ENCODE measurements around the gene ARPC2. TPM values are rescaled to one million over a fixed set of nuclear protein-coding genes. Genes with fewer than 3 reads are reported as not detected.
A peak's percentile ranks its signal among the peaks of the same experiment; 100 is the strongest.
"Not testable (repeated sequence)": the region's sequence is repeated elsewhere in the genome, so short reads cannot be mapped to it uniquely, and the experiment has no call there.

Gene ARPC2
- polyA plus RNA-seq (2012; ENCODE audit: insufficient read depth, insufficient read length) = 511 TPM

GRCh38 chr2:218216674-218217359, at the start of gene ARPC2:
TSS of gene ARPC2 (plus strand) at chr2:218217189. CDS start at chr2:218217471, 282 bp downstream.
- peak; percentile 90 for DNase-seq (ENCODE audit: low read depth, low spot score)
- peak within 1 kb of the TSS; percentile 96 for H3K4me3 ChIP-seq (ENCODE audit: low read length)

DNA sequence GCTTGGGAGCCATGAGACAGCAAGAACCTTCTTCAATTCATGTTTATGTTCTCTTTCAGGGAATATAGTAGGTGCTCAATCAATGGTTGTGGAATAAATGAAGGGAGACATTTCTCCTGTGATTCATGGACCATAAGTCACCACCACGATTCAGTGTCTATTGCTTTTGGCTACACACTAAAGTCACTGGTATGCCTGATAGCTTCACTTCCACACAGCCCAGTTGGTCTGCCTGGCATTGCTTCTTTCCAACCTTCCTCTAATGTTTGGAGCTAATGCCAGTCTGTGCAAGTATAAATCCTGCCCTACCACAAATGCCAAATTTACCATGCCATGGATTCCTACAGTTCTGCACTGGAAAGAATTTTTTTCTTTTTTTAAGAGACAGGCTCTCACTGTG, 49.0 kb upstream of the ARPC2 start:
- no peak for DNase-seq (ENCODE audit: low read depth, low spot score)
- H3K4me3 ChIP-seq (ENCODE audit: low read length) = no peak overlapping the region

- H3K4me3 ChIP-seq (ENCODE audit: low read length) = no peak overlapping the region
- DNase-seq (ENCODE audit: low read depth, low spot score) = peak; percentile 61
Observed at GRCh38 chr2:218168635-218169462, 48.1 kb upstream of the ARPC2 start.

GRCh38 chr2:218169757-218170546, 47.0 kb upstream of the ARPC2 start:
- no peak for DNase-seq (ENCODE audit: low read depth, low spot score)
- no peak overlapping the region for H3K4me3 ChIP-seq (ENCODE audit: low read length)

DNA sequence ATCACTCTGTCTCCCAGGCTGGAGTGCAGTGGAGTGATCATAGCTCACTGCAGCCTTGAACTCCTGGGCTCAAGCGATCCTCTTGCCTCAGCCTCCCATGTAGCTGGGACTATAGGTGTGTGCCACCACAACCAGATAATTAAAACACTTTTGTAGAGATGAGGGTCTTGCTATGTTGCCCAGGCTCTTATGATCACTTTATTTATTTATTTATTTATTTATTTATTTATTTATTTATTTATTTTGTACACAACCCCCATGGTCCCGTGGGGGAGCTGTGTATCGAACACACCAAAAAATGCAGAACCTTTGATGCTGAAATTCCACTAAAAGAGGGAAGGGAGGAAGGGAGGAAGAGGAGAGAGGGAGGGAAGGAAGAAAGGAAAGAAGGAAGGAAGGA, 45.2 kb upstream of the ARPC2 start:
- DNase-seq (ENCODE audit: low read depth, low spot score); H3K4me3 ChIP-seq (ENCODE audit: low read length): not testable (repeated sequence)

- no peak for DNase-seq (ENCODE audit: low read depth, low spot score)
- H3K4me3 ChIP-seq (ENCODE audit: low read length) = no peak overlapping the region
Observed at GRCh38 chr2:218172845-218173244, 44.1 kb upstream of the ARPC2 start.

DNA sequence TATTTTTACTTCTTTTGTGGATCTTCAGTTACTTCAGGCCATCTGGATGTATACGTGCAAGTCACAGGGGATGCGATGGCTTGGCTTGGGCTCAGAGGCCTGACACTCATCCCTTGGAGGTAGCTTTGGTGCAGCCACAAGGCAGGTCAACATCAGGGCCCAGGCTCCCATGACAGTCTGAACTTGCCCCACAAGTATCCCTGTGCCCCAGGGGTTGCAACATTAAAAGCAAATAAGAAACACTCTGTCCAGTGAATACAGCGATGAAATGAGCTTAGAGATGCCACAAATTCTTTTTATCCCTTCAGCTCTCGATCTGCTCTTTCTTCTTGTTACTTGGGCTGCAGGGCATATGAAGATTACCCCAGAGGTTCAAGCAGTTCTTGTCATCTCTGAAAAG, 37.2 kb upstream of the ARPC2 start:
- no peak overlapping the region for H3K4me3 ChIP-seq (ENCODE audit: low read length)
- no peak for DNase-seq (ENCODE audit: low read depth, low spot score)

DNA sequence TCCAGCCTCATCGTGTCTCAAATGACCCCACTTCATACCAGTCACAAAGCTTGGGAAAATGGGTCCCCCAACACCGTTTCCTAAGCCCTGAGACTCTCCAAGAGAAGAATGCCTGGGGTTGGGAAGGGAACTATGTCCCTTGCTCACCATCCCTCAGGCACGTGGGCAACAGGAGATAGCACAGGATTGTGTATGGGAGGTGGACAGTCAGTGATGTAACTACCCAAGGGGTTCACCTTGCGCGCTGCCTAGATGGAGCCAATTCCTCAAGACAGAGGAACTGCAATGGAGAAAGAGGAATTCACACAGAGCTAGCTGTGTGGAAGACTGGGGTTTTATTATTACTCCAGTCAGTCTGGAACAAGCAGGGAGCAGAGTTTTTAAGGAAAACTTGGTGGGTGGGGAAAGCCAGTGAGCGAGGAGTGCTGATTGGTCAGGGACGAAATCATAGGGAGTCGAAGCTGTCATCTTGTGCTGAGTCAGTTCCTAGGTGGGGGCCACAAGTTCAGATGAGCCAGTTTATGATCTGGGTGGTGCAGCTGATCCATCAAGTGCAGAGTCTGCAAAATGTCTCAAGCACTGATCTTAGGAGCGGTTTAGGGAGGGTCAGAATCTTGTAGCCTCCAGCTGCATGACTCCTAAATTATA, 36.4 kb upstream of the ARPC2 start:
- DNase-seq (ENCODE audit: low read depth, low spot score) = no peak
- no peak overlapping the region for H3K4me3 ChIP-seq (ENCODE audit: low read length)

DNA sequence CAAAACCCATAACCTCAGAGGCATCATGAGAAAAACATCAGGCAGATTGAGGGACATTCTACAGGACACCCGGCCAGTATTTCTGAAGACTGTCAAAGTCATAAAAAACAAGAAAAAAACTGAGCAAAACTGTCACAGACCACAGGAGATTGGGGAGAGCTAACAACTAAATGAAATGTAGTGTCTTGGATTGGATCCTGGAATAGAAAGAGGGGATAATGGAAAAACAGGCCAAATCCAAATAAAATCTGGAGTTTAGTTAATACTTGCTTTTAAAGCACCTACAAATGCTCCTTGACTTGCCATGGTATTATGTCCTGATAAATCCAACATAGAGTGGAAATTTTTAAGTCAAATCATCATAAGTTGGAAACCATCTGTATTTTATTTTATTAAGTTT, 32.7 kb upstream of the ARPC2 start:
- H3K4me3 ChIP-seq (ENCODE audit: low read length) = no peak overlapping the region
- no peak for DNase-seq (ENCODE audit: low read depth, low spot score)

GRCh38 chr2:218186355-218186766, 30.6 kb upstream of the ARPC2 start:
- peak; percentile 72 for DNase-seq (ENCODE audit: low read depth, low spot score)

GRCh38 chr2:218186876-218187275, 30.1 kb upstream of the ARPC2 start:
- no peak for DNase-seq (ENCODE audit: low read depth, low spot score)
- H3K4me3 ChIP-seq (ENCODE audit: low read length) = no peak overlapping the region

More at GRCh38 chr2:218186355-218186766, 30.6 kb upstream of the ARPC2 start:
- no peak overlapping the region for H3K4me3 ChIP-seq (ENCODE audit: low read length)

GRCh38 chr2:218187296-218188015, 29.5 kb upstream of the ARPC2 start:
- no peak for DNase-seq (ENCODE audit: low read depth, low spot score)
- H3K4me3 ChIP-seq (ENCODE audit: low read length) = no peak overlapping the region

- H3K4me3 ChIP-seq (ENCODE audit: low read length) = no peak overlapping the region
- DNase-seq (ENCODE audit: low read depth, low spot score) = no peak
Observed at GRCh38 chr2:218188528-218188927, 28.5 kb upstream of the ARPC2 start.

DNA sequence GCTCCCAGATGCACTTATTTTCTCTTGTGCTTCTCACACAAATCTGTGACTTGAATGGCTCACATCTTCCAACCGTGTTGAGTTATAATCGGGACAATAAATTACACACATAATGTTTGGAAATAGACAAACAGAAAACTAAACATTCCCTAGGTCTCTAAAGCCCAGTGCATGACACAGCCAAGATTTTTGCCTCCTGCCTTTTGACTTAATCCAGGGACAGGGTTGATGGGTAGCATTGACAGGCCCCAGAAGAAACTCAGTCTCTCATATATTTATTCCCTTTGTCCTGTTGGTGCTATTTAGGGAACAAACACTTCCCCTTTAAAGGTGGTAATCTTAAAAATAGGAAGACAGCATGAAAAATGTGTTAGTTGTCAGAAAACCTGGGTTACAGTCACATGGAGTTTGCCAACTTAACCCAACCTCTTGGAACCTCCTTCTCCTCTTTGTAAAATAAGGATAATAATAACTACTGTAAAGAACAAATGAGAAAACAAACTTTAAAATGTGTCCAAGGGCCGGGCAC, 24.0 kb upstream of the ARPC2 start:
- DNase-seq (ENCODE audit: low read depth, low spot score) = no peak
- no peak overlapping the region for H3K4me3 ChIP-seq (ENCODE audit: low read length)

GRCh38 chr2:218193701-218194100, 23.3 kb upstream of the ARPC2 start:
- DNase-seq (ENCODE audit: low read depth, low spot score) = no peak

DNA sequence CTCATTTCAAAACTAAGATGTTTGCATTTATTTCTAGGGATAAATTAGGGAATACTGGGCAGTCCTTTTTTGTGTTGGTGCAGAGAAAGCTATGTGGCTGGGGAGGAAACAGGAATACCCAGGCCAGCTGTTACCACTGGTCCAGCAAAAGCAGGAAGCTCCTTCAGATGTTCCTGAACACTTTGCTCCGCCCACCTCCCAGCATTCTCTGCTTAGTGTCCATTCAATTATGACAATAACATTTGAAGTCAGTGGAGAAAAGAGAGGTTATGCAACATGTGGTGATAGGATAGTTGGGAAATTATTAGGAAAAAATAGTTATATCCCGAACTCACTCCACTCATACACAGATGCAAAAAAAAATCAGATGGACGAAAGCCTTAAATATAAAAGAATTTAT, 22.1 kb upstream of the ARPC2 start:
- no peak overlapping the region for H3K4me3 ChIP-seq (ENCODE audit: low read length)
- DNase-seq (ENCODE audit: low read depth, low spot score) = no peak

More at GRCh38 chr2:218193701-218194100, 23.3 kb upstream of the ARPC2 start:
- H3K4me3 ChIP-seq (ENCODE audit: low read length) = no peak overlapping the region

DNA sequence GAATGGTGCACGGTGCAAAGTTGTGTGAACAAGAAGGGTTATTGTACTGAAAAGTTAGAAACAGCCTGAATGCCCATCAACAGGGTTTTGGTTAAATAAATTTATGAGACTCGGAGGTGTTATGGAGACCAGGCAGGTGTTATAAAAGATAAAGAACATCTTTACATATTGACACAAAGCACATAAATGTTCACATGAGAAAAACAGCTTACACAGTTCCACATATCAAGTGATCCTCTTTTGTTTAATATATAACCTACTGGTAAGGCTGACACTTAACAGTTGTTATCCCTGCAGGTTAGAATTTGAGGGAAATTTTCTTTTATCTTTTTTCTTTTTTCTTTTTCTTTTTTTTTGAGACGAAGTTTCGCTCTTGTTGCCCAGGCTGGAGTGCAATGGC, 20.0 kb upstream of the ARPC2 start:
- H3K4me3 ChIP-seq (ENCODE audit: low read length) = no peak overlapping the region
- DNase-seq (ENCODE audit: low read depth, low spot score) = no peak

GRCh38 chr2:218202266-218202665, 14.7 kb upstream of the ARPC2 start:
- H3K4me3 ChIP-seq (ENCODE audit: low read length) = no peak overlapping the region
- no peak for DNase-seq (ENCODE audit: low read depth, low spot score)
